NCI-H1436 (cell line): ENCODE measurements around the gene PTGER3.
A peak's percentile ranks its signal among the peaks of the same experiment; 100 is the strongest.

Experiments used
- DNase-seq: peaks from one replicate; lab custom pipeline; 2025; lab: John Stamatoyannopoulos, UW

The PTGER3 gene

GRCh38 chr1:71049951-71050598 lies 2.5 kb upstream of the PTGER3 start:
- peak; percentile 50 for DNase-seq

DNA sequence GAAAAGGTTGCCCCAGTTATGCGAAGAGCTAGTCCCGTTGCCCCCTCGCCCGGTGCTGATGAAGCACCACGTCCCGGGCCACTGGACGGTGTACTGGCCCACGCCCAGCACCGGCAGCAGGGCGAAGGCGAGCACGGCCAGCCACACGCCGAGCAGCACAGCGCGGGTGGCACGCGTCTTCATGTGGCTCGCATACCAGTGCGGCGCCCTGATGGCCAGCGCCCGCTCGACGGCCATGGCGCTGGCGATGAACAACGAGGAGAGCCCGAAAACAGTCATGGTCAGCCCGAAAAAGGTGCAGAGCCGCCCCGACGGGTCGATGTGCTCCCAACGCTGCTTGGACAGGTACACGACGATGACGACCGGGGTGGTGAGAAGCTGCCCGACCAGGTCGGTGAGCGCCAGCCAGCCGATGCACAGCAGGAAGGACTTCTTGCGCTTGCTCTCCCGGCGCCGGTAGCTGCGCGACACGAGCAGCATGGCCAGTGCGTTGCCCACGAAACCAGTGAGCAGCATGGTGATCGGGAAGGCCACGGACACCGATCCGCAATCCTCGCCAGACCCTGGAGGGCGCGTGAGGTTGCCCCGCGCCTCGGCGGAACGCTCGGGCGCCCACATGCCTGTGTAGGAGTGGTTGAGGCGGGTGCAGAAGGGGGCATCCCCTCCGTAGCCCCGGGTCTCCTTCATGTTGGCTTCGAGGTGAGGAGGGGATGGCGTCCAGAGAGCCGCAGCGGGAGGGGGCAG lies 553 bp downstream of the PTGER3 start:
- no peak for DNase-seq

- DNase-seq = no peak
Measured at GRCh38 chr1:71045463-71046028, 2.1 kb downstream of the PTGER3 start.

DNA sequence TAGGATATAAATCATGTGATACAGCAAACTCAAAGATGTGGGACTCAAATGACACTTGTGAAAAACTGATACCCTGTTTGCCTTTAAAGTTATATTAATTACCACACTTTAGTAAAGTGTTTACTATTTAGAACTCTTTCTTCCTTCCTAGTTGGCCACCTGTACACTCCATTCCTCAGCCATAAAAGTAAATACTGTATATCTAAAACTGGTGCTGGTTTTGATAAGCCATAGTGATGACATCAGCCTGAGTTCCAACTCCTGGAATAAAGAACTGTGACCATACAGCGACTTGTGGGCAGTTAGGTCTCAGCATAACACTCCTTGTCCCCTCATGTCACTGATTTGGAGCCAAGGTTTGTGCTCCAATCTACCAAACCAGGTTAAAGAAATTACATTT lies 2.8 kb downstream of the PTGER3 start:
- DNase-seq = no peak

DNA sequence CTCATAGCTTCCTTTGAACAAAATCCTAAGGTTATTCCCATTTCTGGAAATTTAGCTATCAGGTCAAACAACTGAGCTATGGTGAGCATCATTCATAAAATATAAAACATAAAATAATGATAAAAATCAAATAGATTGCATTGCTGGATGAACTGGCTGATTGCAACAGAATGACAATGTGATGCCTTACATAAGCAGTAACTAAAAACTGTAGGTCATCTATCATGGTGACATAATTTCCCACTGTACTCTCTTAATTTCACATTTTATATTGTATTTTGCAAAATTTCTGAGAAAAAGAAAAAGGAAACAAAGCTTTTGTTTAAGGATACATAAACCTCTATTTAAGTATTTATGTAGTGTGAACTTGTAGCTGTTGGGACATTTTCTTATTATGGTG lies 4.6 kb downstream of the PTGER3 start:
- DNase-seq = no peak

- DNase-seq = no peak
Measured at GRCh38 chr1:71041806-71042205, 5.8 kb downstream of the PTGER3 start.

GRCh38 chr1:71039661-71040262 lies 7.9 kb downstream of the PTGER3 start:
- no peak for DNase-seq

GRCh38 chr1:71038942-71039341 lies 8.7 kb downstream of the PTGER3 start:
- no peak for DNase-seq

DNA sequence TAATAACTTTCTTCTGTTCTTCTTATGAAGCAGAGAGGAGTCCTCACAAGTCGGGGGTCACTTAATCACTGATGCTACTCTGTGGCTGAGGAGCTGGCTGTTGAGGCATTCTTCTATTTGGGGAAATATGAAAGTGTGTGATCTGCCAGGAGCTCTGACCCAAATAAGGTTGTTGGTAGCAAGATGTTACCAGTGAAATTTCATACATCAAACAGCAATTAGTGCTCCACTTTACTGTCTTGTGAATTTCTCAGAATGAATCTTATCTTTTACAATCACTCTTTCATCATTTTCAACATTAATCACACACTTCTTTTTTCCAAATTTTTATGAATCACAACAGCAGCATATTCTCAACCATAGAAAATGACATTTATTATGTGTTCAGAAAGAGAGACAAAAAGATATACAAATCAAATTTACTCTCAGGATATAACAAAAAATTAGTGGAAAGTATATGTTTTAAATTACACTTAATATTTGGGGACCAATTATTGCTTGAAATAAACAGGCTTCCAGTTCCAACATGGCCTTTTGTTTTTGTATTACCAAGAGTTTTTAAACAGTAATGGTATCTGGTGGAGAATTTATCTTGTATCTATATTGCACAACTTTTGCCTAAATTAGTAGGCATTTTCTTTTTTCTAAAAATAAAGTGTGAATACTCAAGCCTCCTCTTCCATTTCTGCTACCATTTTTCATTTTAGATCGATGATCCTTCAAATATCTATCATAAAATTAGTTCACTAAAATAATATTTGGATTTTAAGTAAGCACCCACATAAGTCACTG lies 9.6 kb downstream of the PTGER3 start:
- no peak for DNase-seq

- no peak for DNase-seq
Measured at GRCh38 chr1:71037066-71037465, 10.6 kb downstream of the PTGER3 start.

DNA sequence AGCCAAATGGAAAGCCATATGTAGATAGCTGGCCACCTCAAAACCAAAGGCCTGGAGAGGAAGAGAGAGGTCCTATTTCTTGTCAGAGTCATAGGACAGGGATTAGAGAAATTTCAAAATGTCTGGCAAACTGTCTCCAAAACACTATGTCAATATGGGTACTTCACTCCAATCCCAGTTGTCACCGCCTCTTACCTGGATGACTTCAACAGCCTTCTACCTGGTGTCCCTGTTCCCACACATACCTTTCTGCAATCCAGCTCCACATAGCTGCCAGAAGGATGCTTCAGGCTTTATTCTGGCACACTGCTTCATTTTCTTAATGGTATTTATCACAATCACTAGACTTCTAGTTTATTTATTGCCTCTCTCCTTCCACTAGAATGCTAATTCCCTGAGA lies 14.5 kb downstream of the PTGER3 start:
- DNase-seq = no peak

DNA sequence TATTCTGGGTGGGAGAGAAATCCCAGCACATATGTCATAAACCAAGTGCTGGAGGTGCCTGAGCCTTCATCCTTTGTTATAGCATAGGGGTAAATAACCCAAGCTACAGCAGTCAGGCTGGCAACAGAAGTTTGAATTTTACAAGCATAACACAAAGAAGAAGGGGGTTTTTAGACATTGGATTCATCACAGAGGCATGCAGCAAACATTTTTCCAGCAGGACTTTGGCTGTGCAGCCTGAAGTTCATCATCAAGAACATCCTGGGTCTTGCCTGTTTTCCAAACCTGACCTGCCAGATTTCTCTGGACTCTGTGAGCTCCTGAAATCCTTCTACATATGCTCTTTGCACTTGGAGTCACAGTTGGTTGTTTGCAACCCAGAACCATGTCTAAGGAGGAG lies 16.2 kb downstream of the PTGER3 start:
- no peak for DNase-seq

- no peak for DNase-seq
Measured at GRCh38 chr1:71030026-71030425, 17.6 kb downstream of the PTGER3 start.

DNA sequence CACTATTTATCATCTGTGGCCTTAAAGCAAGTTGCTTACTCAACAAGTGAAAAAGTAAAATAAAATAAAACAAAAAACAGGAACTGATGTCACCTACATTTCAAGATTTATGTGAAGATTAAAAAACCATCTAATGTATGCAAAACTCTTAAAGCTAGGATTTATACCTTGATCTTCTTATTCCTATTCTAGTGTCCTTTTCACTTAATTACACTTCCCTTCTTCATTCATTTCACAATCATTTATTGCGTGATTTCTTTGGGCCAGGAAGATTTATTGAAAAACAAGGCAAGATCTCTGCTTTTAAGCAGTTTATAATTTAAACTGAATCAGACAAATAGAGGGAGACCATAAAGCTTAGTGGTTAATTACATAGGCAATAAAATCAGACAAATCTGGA lies 18.6 kb downstream of the PTGER3 start:
- DNase-seq = no peak

- DNase-seq = no peak
Measured at GRCh38 chr1:71027991-71028390, 19.6 kb downstream of the PTGER3 start.

GRCh38 chr1:71026093-71026492 lies 21.5 kb downstream of the PTGER3 start:
- no peak for DNase-seq

DNA sequence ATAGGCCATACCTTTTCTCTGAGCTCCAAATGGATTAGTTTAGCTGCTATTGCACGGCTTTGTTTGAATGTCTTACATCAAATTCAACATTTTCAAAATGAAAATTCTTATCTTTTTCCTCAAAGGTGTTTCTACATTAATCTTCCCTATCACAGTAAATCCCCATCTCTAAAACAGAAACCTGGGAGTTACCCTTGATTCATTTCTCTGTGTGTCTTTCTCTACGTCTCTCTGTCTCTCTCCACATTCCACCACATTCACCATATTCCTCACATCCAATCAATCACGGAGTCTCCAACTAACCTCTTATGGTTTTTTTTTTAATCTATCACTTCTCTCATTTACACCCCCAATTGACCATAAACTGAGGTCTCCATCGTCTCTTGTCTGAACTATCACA lies 24.1 kb downstream of the PTGER3 start:
- no peak for DNase-seq

- DNase-seq = no peak
Measured at GRCh38 chr1:71019233-71019969, 28.2 kb downstream of the PTGER3 start.

- no peak for DNase-seq
Measured at GRCh38 chr1:71018791-71019190, 28.8 kb downstream of the PTGER3 start.

DNA sequence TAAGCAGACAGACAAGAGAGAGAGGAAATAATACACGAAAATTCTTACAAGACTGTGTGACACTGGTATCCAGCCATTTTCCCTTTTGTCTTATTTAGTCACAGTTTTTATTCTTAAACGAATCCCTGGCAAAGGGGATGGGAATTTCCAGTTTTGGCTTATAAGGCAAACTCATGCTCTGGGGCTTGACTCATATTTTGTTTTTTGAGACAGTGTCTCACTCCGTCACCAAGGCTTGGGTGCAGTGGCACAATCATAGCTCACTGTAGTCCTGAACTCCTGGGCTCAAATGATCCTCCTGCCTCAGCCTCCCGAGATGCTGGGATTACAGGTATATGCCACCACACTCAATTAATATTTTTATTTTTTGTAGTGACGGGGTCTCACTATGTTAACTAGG lies 31.9 kb downstream of the PTGER3 start:
- no peak for DNase-seq

- no peak for DNase-seq
Measured at GRCh38 chr1:71014178-71014579, 33.4 kb downstream of the PTGER3 start.
